GM19238 (cell line): Measurements from ENCODE around the gene HACE1.
"Not testable (repeated sequence)": the region's sequence is repeated elsewhere in the genome, so short reads cannot be mapped to it uniquely, and the experiment has no call there.

Experiments
- DNase-seq: peaks from one replicate; pipeline ENCODE4 v3.0.0; 2011; ENCODE audit warnings: low spot score; ENCODE audit not compliant: insufficient read length

HACE1 gene, protein sequence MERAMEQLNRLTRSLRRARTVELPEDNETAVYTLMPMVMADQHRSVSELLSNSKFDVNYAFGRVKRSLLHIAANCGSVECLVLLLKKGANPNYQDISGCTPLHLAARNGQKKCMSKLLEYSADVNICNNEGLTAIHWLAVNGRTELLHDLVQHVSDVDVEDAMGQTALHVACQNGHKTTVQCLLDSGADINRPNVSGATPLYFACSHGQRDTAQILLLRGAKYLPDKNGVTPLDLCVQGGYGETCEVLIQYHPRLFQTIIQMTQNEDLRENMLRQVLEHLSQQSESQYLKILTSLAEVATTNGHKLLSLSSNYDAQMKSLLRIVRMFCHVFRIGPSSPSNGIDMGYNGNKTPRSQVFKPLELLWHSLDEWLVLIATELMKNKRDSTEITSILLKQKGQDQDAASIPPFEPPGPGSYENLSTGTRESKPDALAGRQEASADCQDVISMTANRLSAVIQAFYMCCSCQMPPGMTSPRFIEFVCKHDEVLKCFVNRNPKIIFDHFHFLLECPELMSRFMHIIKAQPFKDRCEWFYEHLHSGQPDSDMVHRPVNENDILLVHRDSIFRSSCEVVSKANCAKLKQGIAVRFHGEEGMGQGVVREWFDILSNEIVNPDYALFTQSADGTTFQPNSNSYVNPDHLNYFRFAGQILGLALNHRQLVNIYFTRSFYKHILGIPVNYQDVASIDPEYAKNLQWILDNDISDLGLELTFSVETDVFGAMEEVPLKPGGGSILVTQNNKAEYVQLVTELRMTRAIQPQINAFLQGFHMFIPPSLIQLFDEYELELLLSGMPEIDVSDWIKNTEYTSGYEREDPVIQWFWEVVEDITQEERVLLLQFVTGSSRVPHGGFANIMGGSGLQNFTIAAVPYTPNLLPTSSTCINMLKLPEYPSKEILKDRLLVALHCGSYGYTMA

DNA sequence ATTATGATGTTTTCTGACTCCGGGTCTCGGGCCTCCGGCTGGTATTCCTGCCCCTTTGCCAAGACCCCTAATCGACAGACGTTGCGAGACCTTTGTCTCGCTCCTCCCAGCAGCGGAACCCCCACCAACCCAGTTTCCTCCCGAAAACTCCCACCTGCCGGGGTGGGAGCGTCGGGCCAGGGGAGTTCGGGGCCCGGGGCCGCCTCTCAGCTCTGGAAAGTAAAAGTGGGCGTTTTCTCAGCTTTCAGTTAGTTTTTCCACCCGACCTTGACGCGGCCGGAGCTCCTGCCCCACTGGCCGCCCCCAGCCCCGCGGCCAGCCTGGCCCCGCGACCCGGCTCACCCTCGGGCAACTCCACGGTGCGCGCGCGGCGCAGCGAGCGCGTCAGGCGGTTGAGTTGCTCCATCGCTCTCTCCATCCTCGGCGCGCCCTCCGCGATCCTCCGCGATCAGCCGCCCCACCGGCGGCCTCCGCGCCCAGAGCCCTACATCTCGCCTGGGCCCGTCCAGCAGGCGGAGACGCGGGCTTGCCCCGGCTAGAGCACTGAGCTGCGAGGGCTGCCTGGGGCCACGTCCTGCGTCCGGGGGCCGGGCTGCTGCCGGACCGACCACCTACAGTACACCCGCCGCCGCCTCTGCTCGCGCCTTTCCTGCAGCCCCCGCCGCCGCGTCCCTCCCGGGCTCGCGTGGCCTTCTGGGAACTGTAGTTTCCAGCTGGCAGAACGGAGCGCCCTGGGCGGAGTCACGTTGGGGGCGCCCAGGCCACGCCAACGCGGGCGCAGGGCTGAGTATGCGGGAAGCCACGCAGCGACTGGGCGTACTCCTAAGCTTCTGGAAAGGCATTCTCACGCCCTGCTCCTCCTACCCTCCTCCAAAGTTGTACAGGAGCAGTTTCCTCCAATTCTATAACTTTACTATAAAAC is at the start of gene HACE1:
TSS of gene HACE1 (minus strand) at position 695 of the 922 bp plus-strand sequence. CDS start at position 418, 277 bp downstream.
- peak; percentile 88 for DNase-seq

DNA sequence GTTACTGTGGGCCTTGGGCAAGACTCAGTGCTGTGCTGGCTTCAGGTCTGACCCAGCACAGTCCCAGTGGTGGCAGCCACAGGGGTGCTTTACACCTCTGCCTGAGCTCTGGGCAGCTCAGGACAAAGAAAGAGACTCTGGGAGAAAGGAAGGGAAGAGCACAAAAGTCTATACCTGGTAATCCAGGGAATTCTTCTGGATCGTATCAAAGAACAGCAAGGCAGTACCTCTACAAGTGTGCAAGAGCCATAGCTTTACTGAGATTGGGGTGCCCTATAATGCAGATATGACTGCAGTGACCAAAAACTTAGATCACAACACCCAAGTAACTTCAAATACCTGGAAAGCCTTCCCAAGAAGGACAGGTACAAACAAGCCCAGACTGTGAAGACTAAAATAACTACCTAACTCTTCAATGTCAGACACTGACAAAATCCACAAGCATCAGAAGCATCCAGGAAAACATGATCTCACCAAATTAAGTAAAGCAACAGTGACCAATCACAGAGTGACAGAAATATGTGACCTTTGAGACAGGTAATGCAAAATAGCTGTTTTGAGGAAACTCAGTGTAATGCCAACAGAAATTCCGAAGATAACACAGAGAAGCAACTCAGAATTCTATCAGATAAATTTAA is 49.3 kb upstream of the HACE1 start:
- DNase-seq: no peak

DNA sequence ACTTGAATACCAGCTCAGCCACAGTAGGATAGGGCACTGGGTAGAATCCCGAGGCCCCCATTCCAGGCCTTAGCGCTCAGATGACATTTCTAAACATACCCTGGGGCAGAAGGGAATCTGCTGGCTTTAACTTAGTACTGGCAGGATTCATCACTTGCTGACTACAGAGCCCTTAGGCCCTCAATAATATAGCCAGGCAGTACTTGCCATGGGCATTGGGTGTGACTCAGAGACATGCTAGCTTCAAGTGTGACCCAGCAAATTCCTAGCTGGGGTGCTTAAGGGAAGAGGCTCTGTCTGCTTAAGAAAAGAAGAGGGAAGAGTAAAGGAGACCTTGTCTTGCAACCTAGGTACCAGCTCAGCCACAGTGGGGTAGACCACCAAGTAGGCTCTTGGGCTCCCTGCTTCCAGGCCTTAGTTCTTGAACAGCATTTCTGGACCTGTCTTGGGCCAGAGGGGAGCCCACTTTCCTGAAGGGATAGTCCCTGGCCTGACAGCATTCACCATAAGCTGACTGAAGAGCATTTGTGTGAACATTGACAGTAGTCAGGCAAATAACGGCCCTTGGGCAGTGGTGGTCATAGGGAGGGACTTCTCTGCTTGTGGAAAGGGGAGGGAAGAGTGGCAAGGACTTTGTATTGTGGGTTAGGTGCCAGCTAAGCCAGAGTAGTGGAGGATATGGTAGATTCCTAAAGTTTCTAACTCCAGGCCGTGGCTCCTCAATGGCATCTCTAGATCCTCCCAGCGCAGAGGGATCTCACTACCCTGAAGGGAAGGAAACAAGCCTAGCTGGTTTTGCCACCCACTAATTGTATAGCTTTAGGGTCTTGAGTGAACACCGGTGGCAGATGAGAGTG is 48.5 kb upstream of the HACE1 start:
- DNase-seq: no peak

DNA sequence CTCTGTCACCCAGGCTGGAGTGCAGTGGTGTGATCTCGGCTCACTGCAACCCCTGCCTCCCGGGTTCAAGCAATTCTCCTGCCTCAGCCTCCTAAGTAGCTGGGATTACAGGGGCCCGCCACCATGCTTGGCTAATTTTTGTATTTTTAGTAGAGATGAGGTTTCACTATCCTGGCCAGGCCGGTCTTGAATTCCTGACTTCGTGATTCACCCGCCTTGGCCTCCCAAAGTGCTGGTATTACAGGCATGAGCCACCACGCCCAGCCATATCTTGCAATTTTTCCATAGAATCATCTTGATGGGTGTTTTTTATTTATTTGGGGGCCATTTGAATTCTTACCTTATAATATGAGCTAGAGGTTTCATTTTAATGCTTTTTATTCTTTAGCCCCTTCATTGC is 39.2 kb upstream of the HACE1 start:
- DNase-seq: not testable (repeated sequence)

DNA sequence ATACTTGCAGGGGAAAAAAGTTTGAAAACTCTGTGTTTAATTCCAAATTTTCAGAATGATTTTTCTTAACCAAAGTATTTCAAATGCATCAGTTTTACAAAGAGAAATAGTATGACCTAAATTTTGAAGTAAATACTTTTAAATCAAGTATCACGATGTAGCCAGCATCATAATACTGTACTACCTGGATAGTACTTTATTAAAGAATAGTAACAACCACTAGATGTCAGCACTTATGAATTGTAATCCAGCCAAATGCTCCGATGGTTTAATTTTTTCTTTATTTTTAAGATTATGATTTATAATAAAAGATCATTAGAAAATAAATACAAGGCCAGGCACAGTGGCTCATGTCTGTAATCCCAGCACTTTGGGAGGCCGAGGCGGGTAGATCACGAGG is 37.2 kb upstream of the HACE1 start:
- DNase-seq: no peak

DNA sequence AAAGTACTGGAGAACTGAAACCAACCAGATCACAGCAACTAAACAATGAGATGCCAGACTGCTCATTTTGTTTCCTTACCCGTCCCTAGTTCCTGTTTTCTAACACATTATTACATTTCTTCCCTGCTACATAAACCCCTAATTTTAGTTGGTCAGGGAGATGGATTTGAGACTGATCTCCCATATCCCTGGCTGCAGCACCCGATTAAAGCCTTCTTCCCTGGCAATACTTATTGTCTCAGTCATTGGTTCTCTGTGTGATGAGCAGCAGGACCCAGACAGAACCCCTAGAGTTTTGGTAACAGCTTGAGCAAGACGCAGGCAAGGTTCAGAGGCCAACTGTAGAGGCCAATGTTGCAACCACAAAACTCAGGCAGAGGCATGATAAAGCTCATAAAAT is 28.3 kb upstream of the HACE1 start:
- no peak for DNase-seq

DNA sequence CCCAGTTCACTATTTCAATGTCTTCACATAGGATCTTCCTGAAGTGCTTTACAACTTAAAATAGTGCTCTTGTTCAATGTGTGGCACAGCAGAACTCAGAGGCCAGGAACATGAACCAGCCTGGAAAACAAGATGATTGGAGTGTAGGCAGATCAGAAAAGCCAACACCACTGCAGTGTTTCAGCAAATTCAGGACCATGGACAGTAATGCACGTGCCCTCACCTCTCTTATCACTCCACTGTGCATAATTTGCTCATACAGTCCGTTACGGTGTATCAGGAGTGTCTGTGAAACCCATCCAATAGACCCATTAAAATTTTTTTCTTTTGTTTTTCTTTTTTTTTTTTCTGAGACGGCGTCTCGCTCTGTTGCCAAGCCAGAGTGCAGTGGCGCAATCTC is 27.6 kb upstream of the HACE1 start:
- no peak for DNase-seq

DNA sequence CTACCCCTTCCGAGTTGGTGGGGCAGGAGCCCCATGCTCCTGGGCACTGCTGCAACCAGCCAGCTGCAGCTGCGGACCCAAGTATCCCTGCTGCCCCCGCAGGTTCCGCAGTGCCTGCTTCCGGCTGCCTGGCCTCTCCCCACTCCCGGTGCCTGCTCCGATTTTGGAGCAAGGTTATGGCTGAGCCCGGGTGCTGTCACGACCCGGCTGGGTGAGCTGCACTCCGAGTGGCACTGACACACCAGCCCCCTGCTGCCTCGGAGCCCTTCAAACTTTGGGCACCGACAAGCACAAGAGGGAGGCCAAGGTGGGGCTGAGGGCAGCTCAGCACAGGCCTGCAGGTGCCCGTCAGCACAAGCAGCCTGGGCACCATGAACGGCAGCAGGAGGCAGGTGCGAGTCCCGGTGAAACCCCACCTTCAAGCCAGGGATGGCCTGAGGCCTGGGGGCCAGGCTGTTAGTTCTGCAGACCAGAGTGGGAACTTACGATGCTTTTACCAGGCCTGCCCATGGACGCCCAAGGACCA is 25.9 kb upstream of the HACE1 start:
- DNase-seq: no peak

DNA sequence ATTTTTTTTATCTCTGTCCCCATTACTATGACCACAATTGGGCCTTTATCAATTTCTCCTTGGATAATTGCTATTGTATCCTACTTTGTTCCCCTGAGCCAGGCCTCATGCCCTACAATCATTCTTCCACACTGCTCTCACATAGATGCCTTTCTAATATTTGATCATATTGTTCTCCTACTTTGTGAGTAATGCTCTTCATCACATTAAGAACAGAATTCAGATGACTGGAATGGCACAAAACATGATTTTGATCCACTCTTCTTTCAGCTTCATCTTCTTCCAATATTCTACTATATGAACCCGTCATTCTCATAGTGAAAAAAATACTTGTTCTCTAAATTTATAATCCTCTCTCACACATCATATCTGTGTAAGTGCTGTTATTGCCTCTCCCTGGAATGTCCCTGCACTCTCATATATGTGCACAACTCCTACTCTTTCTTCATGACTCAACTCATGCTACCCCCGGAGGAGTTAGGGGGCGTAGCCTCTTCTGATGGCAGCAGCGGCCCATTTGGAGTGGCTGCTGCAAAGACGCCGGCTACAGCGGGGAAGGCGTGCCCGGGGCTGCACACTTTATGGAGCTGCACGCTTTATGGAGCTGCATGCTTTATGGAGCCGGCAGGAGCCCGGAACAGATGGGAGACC is 25.3 kb upstream of the HACE1 start:
- no peak for DNase-seq

DNA sequence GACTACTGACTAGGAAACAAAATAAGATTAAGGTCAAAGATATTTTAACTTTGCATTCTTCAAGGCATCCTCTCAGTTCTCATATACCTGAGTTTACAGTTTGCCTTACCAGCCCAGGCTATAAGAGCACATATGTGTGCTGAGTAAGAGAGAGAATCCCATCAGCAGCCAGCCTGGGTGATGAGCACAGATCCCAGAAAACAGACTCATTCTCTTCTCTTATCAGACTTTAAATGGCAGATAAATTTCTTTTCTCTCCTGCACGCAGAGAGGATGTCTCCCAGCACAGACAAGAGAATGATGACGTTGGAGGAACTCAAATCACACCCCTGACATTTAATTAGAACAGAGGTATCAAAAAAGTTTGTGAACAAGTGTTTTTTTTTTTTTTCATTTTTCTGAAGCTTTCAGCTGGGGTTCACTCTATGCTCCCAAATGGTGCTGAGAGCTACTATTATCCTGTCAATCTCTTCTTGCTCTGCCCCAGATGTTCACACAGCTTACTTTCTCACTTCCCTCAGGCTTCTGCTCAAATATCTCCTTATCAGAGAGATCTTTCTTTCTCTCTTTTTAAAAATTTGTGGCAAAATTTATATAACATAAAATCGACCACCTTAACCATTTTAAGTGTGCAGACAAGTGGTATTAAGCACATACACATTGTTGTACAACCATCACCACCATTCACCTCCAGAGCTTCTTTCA is 22.4 kb upstream of the HACE1 start:
- DNase-seq: no peak

DNA sequence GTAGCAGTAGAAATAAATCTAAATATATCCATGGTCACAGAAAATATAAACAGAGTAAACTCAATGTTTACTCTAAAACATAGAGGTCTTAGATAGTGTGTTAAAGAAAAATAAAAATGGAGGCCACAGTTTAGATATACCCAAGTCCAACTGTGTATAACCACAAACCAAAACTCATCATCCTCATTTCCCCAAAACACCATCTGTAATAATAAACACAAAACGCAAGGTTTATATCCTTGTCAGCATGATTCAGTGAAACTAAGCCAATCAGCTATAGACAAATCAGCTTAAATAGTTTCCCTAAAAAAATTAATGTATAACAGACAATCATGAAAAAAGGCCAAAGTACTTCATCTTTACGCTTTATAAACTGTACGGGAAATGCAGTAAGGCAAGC is 2.7 kb upstream of the HACE1 start:
- no peak for DNase-seq

DNA sequence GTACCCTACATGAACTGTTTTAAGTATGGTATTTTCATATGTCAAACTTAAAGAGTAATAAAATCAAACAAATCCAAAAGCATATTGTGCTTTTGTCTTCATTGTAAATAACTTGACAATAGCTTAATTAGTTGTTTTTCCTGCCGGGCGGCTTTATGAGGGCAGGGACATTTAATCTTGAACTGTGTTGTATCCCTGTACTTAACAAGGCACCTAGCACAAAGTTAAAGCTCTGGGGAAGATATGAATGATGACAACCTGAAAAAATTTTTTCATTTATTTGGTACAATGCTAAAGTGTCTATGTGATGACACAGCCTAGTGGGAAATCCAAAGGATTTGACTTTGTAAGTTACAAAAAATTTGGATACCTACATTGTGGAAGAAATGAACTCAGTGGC is 502 bp upstream of the HACE1 start:
- no peak for DNase-seq

DNA sequence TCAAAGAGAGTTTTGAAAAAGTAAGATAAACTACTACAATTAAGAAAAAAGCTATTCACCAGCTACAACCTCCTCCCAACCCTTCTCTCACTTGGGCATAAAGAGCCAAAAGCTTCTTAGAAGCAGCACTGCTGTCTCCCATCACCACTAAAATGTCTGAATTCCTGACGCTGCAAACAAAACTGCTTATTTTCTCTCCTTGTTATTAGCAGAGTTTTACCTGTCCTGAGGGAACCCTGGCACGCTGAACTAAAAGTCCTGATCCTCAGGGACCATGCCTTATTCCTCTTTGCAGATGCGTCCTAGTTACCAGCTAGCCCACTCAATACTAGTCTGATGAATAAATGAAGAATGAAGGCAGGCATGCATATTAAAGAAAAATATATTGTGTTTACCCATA is 1.1 kb downstream of the HACE1 start:
- DNase-seq: no peak

DNA sequence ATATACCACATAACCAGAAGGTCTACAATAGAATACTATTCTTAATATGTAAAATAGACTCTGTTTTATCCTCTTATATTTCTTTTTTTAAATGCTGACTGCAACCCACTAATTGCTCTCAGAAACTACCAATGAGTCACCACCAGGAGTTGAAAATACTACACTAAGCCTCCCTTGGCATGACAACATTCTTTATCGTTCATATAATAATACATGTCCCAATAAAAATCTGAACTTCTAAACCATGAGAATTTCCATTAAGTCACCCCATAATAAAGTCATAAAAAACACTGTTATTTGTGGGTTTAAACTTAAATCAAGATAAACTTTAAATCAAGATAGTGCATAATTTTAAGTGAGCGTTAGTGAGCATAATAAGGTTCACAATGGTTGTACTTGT is 4.2 kb downstream of the HACE1 start:
- DNase-seq: no peak

DNA sequence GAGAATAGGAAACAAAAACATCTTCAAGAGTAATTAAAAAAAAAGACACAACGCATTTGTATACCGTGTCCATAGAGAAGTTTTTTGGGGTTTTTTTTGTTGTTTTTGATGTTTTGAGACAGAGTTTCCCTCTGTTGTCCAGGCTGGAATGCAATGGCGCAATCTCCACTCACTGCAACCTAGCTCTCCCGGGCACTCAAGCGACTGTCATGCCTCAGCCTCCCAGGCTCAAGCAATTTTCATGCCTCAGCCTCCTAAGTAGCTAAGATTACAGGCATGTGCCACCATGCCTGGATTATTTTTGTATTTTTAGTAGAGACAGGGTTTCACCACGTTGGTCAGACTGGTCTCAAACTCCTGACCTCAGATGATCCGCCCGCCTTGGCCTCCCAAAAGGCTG is 12.0 kb downstream of the HACE1 start:
- DNase-seq: not testable (repeated sequence)

DNA sequence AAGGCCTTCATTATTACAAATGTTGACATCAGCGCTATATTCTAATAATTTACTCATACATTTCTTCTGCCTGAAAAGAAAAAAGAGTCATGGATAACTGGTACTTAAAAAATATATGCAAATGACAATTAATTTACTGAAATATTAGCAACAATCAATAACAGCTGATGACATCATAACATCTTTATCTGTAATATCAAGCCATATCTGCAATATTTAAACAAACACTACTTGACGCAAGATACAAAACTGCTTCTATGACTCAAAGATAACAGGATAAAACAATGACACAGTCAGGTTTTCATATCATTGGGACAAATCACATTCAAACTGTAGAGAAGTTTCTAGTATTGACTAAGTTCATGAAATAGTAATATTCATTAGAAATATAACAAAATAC is 16.5 kb downstream of the HACE1 start:
- DNase-seq: no peak

DNA sequence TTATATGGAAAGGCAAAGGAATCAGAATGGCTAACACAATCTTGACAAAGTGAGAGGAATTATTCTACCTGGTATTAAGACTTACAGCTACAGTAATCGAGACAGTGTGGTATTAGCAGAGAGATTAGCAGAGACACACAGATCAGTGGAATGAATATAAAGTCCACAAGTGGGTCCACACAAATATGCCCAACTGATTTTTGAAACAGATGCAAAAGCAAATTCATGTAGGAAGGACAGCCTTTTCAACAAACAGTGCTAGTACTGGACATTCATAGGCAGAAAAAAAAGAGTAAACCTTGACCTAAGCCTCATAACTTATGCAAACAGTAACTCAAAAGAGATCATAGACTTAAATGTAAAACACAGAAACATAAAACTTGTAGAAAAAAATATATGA is 22.6 kb downstream of the HACE1 start:
- no peak for DNase-seq

DNA sequence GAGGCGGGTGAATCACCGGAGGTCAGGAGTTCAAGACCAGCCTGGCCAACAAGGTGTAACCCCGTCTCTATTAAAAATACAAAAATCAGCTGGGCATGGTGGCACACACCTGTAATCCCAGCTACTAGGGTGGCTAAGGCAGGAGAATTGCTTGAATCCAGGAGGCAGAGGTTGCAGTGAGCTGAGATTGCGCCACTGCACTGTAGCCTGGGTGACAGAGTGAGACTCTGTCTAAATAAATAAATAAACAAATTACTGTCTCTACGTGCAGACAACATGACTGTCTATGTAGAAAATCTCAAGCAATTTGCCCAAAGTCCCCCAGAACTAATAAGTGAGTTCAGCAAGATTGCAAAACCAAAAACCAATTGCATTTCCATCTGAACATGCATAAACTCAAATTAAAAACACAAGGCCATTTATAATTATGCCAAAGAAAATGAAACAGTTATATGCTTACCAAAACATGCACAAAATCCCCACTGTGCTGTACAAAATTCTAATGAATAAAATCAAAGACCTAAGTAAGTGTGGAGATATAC is 23.2 kb downstream of the HACE1 start:
- DNase-seq: not testable (repeated sequence)
